H1 (cell line): ENCODE results near the gene PHKG2. TPM values are rescaled to one million over a fixed set of nuclear protein-coding genes. Genes with fewer than 3 reads are reported as not detected.

Experiments
- CTCF ChIA-PET: fragments of 300-600 bp; sonication (Branson Sonifier 250); formaldehyde crosslinking; loops from one replicate; lab custom pipeline; 2021; ENCODE audit not compliant: partially characterized antibody; lab: Charles Lee
- POLR2A ChIA-PET: fragments of 300-600 bp; sonication (Branson Sonifier 250); formaldehyde crosslinking; loops from one replicate; lab custom pipeline; 2021; ENCODE audit warnings: inconsistent platforms; ENCODE audit not compliant: partially characterized antibody; lab: Charles Lee
- DNase-seq, 2 experiments: peaks; one replicate each; pipeline versions ENCODE4 v3.0.0 to v3.0.0-alpha.2; 2010 to 2022; ENCODE audit warnings: low spot score in 2 of 2, low read depth in 1 of 2, mixed read lengths in 1 of 2
- FAIRE-seq: peaks from 2 replicates; lab custom pipeline; 2011; peaks lifted over from hg19 to GRCh38; lab: Jason Lieb, UNC
- H2AFZ ChIP-seq: 2 replicates; pipeline ENCODE4 v1.8.1; 2012; ENCODE audit warnings: low read length, inconsistent platforms
- H2AK5ac ChIP-seq: 2 replicates; pipeline ENCODE4 v1.6.1; 2013; ENCODE audit warnings: low read depth, low read length
- H2BK120ac ChIP-seq: replicated peaks from 2 replicates; pipeline ENCODE3; 2013; ENCODE audit warnings: low read depth, low read length, inconsistent platforms
- H2BK12ac ChIP-seq: 2 replicates; pipeline ENCODE4 v1.6.1; 2013; ENCODE audit warnings: low read depth, low read length
- H2BK15ac ChIP-seq: 2 replicates; pipeline ENCODE4 v1.6.1; 2013; ENCODE audit warnings: low read length
- H2BK20ac ChIP-seq: 2 replicates; pipeline ENCODE4 v1.6.1; 2013; ENCODE audit warnings: low read length
- H2BK5ac ChIP-seq: 2 replicates; pipeline ENCODE4 v1.6.1; 2013; ENCODE audit warnings: low read depth, low read length
- H3K14ac ChIP-seq: 2 replicates; pipeline ENCODE4 v1.6.1; 2013; ENCODE audit warnings: inconsistent platforms; ENCODE audit not compliant: insufficient read length
- H3K18ac ChIP-seq: 2 replicates; pipeline ENCODE4 v1.6.1; 2013; ENCODE audit warnings: low read length; ENCODE audit errors: extremely low read depth
- H3K23ac ChIP-seq: 2 replicates; pipeline ENCODE4 v1.6.1; 2013; ENCODE audit warnings: inconsistent platforms; ENCODE audit not compliant: insufficient read length
- H3K23me2 ChIP-seq: 2 replicates; pipeline ENCODE4 v1.6.1; 2013; ENCODE audit warnings: low read depth, low read length
- H3K27ac ChIP-seq: 2 replicates; pipeline ENCODE4 v1.6.1; 2011; ENCODE audit warnings: low read depth, low read length, inconsistent platforms
- H3K27me3 ChIP-seq, 4 experiments: replicated peaks in 1 of 4; 1 replicate in 1 of 4; 2 replicates in 3 of 4; pipeline versions ENCODE4 v1.6.1 to v1.8.1; 2011 to 2013; ENCODE audit warnings: low read length in 3 of 4, mild to moderate bottlenecking in 3 of 4, inconsistent platforms in 2 of 4, mixed read lengths in 2 of 4, moderate library complexity in 1 of 4; ENCODE audit not compliant: control insufficient read depth in 3 of 4, insufficient read depth in 3 of 4; ENCODE audit errors: extremely low read depth in 1 of 4
- H3K36me3 ChIP-seq, 4 experiments: 2 replicates each; pipeline versions ENCODE4 v1.6.1 to v1.8.1; 2011 to 2013; ENCODE audit warnings: mild to moderate bottlenecking in 4 of 4, low read length in 3 of 4, moderate library complexity in 2 of 4, control low read depth in 1 of 4, inconsistent platforms in 1 of 4; ENCODE audit not compliant: insufficient read depth in 4 of 4, control insufficient read depth in 2 of 4
- H3K4ac ChIP-seq: replicated peaks from 2 replicates; pipeline ENCODE3; 2013; ENCODE audit warnings: low read length, low read depth, mixed read lengths, inconsistent platforms; ENCODE audit not compliant: insufficient read length
- H3K4me1 ChIP-seq, 4 experiments: replicated peaks in 1 of 4; 1 replicate in 1 of 4; 2 replicates in 3 of 4; pipeline versions ENCODE4 v1.6.1 to v1.8.1; 2011 to 2013; ENCODE audit warnings: low read length in 3 of 4, inconsistent platforms in 2 of 4, mixed read lengths in 1 of 4; ENCODE audit not compliant: insufficient read depth in 4 of 4, control insufficient read depth in 3 of 4
- H3K4me2 ChIP-seq, 2 experiments: 2 replicates each; pipeline versions ENCODE4 v1.6.1 to v1.8.1; 2011 to 2013; ENCODE audit warnings: low read depth in 2 of 2, low read length in 2 of 2, control low read depth in 1 of 2, inconsistent platforms in 1 of 2, mild to moderate bottlenecking in 1 of 2; ENCODE audit not compliant: insufficient read depth in 1 of 2
- H3K4me3 ChIP-seq, 4 experiments: fragments of 200-600, 300-600 bp in 1 of 4; sonication (generic), shearing (Covaris generic), sonication (Bioruptor Twin) in 1 of 4; 2 replicates each; pipeline versions ENCODE4 v1.5.1 to v1.8.1; 2011 to 2016; ENCODE audit warnings: low read length in 4 of 4, low read depth in 3 of 4, control low read depth in 2 of 4, inconsistent platforms in 2 of 4, mild to moderate bottlenecking in 2 of 4, mixed read lengths in 1 of 4, moderate library complexity in 1 of 4; ENCODE audit not compliant: insufficient read depth in 2 of 4; ENCODE audit errors: extremely low read depth in 1 of 4
- H3K56ac ChIP-seq: replicated peaks from 2 replicates; pipeline ENCODE3; 2013; ENCODE audit warnings: low read depth, mild to moderate bottlenecking, mixed read lengths, low read length, inconsistent platforms; ENCODE audit not compliant: insufficient read length
- H3K79me1 ChIP-seq: 2 replicates; pipeline ENCODE4 v1.6.1; 2013; ENCODE audit warnings: low read depth, low read length, control low read depth
- H3K79me2 ChIP-seq, 2 experiments: 2 replicates each; pipeline versions ENCODE4 v1.6.1 to v1.8.1; 2012 to 2013; ENCODE audit warnings: low read length in 2 of 2, mild to moderate bottlenecking in 2 of 2, inconsistent platforms in 1 of 2; ENCODE audit not compliant: insufficient read depth in 2 of 2, control insufficient read depth in 1 of 2
- H3K9ac ChIP-seq, 4 experiments: replicated peaks in 1 of 4; 1 replicate in 1 of 4; 2 replicates in 3 of 4; pipeline versions ENCODE4 v1.6.1 to v1.8.1; 2011 to 2013; ENCODE audit warnings: low read depth in 3 of 4, low read length in 3 of 4, control low read depth in 2 of 4, mild to moderate bottlenecking in 2 of 4, moderate library complexity in 2 of 4, inconsistent platforms in 1 of 4; ENCODE audit errors: extremely low read depth in 1 of 4
- H3K9me3 ChIP-seq, 2 experiments: 2 replicates each; pipeline versions ENCODE4 v1.6.1 to v1.8.1; 2012 to 2013; ENCODE audit warnings: mild to moderate bottlenecking in 2 of 2, moderate library complexity in 2 of 2, control low read depth in 1 of 2, inconsistent platforms in 1 of 2, low read depth in 1 of 2, low read length in 1 of 2, mixed read lengths in 1 of 2; ENCODE audit not compliant: insufficient read depth in 2 of 2
- H4K20me1 ChIP-seq, 2 experiments: replicated peaks in 1 of 2; 2 replicates each; pipeline versions ENCODE3 to v1.8.1; 2011 to 2013; ENCODE audit warnings: inconsistent platforms in 2 of 2, low read length in 2 of 2, mild to moderate bottlenecking in 1 of 2; ENCODE audit not compliant: insufficient read depth in 2 of 2, control insufficient read depth in 1 of 2
- H4K5ac ChIP-seq: 2 replicates; pipeline ENCODE4 v1.6.1; 2013; ENCODE audit warnings: low read length, low read depth, mixed read lengths, inconsistent platforms; ENCODE audit not compliant: insufficient read length
- H4K8ac ChIP-seq: 2 replicates; pipeline ENCODE4 v1.8.0; 2013; ENCODE audit warnings: mild to moderate bottlenecking, moderate library complexity, low read length, inconsistent platforms; ENCODE audit not compliant: insufficient read depth; ENCODE audit errors: extremely low read depth
- H4K91ac ChIP-seq: replicated peaks from 2 replicates; pipeline ENCODE3; 2013; ENCODE audit warnings: low read length, mixed read lengths, inconsistent platforms; ENCODE audit not compliant: insufficient read length
- WGBS, 2 experiments: shearing (Covaris generic) in 1 of 2; methylation state at CpG; one replicate each; pipeline versions ENCODE4 v1.1.6 to v1.1.7; 2013 to 2015; ENCODE audit warnings: low lambda C conversion rate in 2 of 2, mixed read lengths in 2 of 2, inconsistent platforms in 1 of 2, low coverage in 1 of 2, missing lambda C conversion rate in 1 of 2; ENCODE audit not compliant: insufficient replicate concordance in 2 of 2, insufficient coverage in 1 of 2, insufficient read length in 1 of 2; ENCODE audit errors: extremely low coverage in 1 of 2, missing lambda C conversion rate in 1 of 2; 5-methylcytosine and 5-hydroxymethylcytosine counted together
- polyA plus RNA-seq, 7 experiments: library from polyadenylated mRNA; depleted of rRNA in 3 of 7; stranded (reverse) in 5 of 7; unstranded in 2 of 7; fragments of >200 nt in 5 of 7; fragments of 200-250 nt in 2 of 7; gene quantifications; 1 replicate in 5 of 7; 2 replicates in 1 of 7; 4 replicates in 1 of 7; pipeline versions ENCODE4 v1.2.1 to v1.2.3, GENCODE V29; 2011 to 2013; ENCODE audit warnings: missing spikeins in 2 of 7, mixed read lengths in 2 of 7
- total RNA-seq: library from RNA; stranded (reverse); fragmentation: NEBNext Ultra II Directional; extraction: Animal tissue kit (Norgen Biotek cat#: 25700); gene quantifications from 2 replicates; pipeline ENCODE4 v1.2.1, GENCODE V29; 2021

The PHKG2 gene
- total and polyA plus RNA-seq, 2 of the 8 experiments (the other 6 are each of a cell fraction or from before 2014, with no cell fraction given), result 36.0 to 53.4 TPM

GRCh38 chr16:30766206-30766932 is 18.1 kb downstream of the PHKG2 start:
- Histone ChIP-seq H3K23me2 (peaks cover 10% of the 10 kb centered on the region), H3K4ac (no peak overlapping the region), H2BK15ac (no peak overlapping the region), H2BK5ac (no peak overlapping the region), H3K23ac (no peak overlapping the region), H4K8ac (no peak overlapping the region), H2AFZ (no peak overlapping the region), H4K20me1 (peaks cover 11 to 15% of the 10 kb centered on the region in 2 experiments), H3K79me2 (peaks cover 4 to 20% of the 10 kb centered on the region in 2 experiments; a peak in 2 of 4 replicates), H2AK5ac (no peak overlapping the region), H3K56ac (no peak overlapping the region), H2BK12ac (no peak overlapping the region), H3K4me3 (no peak overlapping the region), H3K9ac (no peak overlapping the region), H3K4me2 (no peak overlapping the region), H3K27ac (no peak overlapping the region), H4K91ac (no peak overlapping the region), H2BK20ac (no peak overlapping the region), H3K27me3 (no peaks in the 10 kb centered on the region; a peak in 1 of 7 replicates), H3K14ac (no peak overlapping the region), H2BK120ac (no peak overlapping the region), H3K9me3 (no peaks in the 10 kb centered on the region), H3K79me1 (no peaks in the 10 kb centered on the region; the same call in 1 of the 2 replicates), H3K36me3 (peaks cover 45 to 81% (median 67%) of the 10 kb centered on the region in 4 experiments), H4K5ac (no peak overlapping the region), H3K18ac (no peak overlapping the region), H3K4me1 (peaks cover 0 to 6% (median under 1%) of the 10 kb centered on the region in 4 experiments; a peak in 3 of 7 replicates)
- WGBS, 2 experiments, result 93% methylated on average over 29 of the region's 29 CpGs; no CpG with 5 or more reads in 1 of the 2 experiments
- ChIA-PET CTCF (interaction anchor here (0.7 to 1.5 kb wide), 3 partner anchors 14 to 212 kb away, joined by 3 read pairs; no protein-coding TSS in a partner anchor), POLR2A (interaction anchor here (0.9 to 6.6 kb wide), 6 partner anchors 7 to 55 kb away, joined by 3 to 63 read pairs (median 4); partner anchors contain the start of gene CFAP119)
- DNase-seq (no peak), FAIRE-seq (no peak)
